Aorta (tissue), 5 donors: Measurements from ENCODE around the gene WDHD1. TPM values are rescaled to one million over a fixed set of nuclear protein-coding genes. Genes with fewer than 3 reads are reported as not detected.
"Not testable (repeated sequence)": the region's sequence is repeated elsewhere in the genome, so short reads cannot be mapped to it uniquely, and the experiment has no call there.

ENCODE experiments used
- ATAC-seq: fragments of 200-7000 bp; cut with Tn5 transposase; one replicate; pipeline ENCODE4 v1.9.1; 2022; ENCODE audit warnings: moderate library complexity; ENCODE audit not compliant: low FRiP score
- DNase-seq, 2 donors: peaks; one replicate each; pipeline ENCODE4 v3.0.0-alpha.2; 2020
- H3K27ac ChIP-seq, 2 donors: one replicate each; pipeline ENCODE4 v1.5.1; 2013; ENCODE audit warnings: low read length in 2 of 2, mild to moderate bottlenecking in 2 of 2, moderate library complexity in 2 of 2, control low read depth in 1 of 2, inconsistent platforms in 1 of 2, low read depth in 1 of 2
- H3K27me3 ChIP-seq, 2 donors: one replicate each; pipeline ENCODE4 v1.6.1; 2013; ENCODE audit warnings: control low read depth in 1 of 2, low read length in 1 of 2, mild to moderate bottlenecking in 1 of 2, moderate library complexity in 1 of 2; ENCODE audit not compliant: insufficient read depth in 2 of 2, control insufficient read depth in 1 of 2
- H3K36me3 ChIP-seq, 2 donors: one replicate each; pipeline ENCODE4 v1.6.1; 2013; ENCODE audit warnings: control low read depth in 1 of 2, low read length in 1 of 2, mild to moderate bottlenecking in 1 of 2; ENCODE audit not compliant: insufficient read depth in 2 of 2, control insufficient read depth in 1 of 2
- H3K4me1 ChIP-seq, 2 donors: one replicate each; pipeline ENCODE4 v1.6.1; 2013; ENCODE audit warnings: low read length in 2 of 2, control low read depth in 1 of 2, mild to moderate bottlenecking in 1 of 2, moderate library complexity in 1 of 2; ENCODE audit not compliant: insufficient read depth in 2 of 2, control insufficient read depth in 1 of 2
- H3K4me3 ChIP-seq, 2 donors: one replicate each; pipeline ENCODE4 v1.5.1; 2013; ENCODE audit warnings: low read length in 2 of 2, control low read depth in 1 of 2, mild to moderate bottlenecking in 1 of 2
- H3K9me3 ChIP-seq: one replicate; pipeline ENCODE4 v1.6.1; 2013; ENCODE audit warnings: mild to moderate bottlenecking, low read length; ENCODE audit not compliant: control insufficient read depth
- WGBS, 2 donors: extraction: QIAGEN DNeasy Blood & Tissue Kit; methylation state at CpG; one replicate each; pipeline ENCODE4 v1.1.7; 2013; 5-methylcytosine and 5-hydroxymethylcytosine counted together
- intact Hi-C, 2 donors: fragments of 100-400 bp; cut with DNase I; formaldehyde crosslinking; loops; one replicate each; pipeline versions ENCODE4 v1.14.2 to v1.15.0; 2022
- polyA plus RNA-seq, 2 donors: library from polyadenylated mRNA; stranded (reverse); fragments of 200-250 nt; gene quantifications; one replicate each; pipeline ENCODE4 v1.2.3, GENCODE V29; 2013
- total RNA-seq, 2 donors: library from RNA; stranded (reverse); fragmentation: NEBNext Ultra II Directional; extraction: Animal tissue kit (Norgen Biotek cat#: 25700); gene quantifications; one replicate each; pipeline ENCODE4 v1.2.1, GENCODE V29; 2021
- donor health status: healthy with polysubstance abuse.
- donor health status: Bipolar disorder and iron deficiency.
- donor health status: DM: no; HTN: no; CAD: no.
- donor health status: DM: no; HTN: no; CAD: no.
- donor health status: DM: yes; HTN: yes; CAD: no.

The WDHD1 gene
- total and polyA plus RNA-seq, 4 donors, result 0.25 to 2.6 (median 1.3) TPM

- 82 to 93% methylated on average over 1 of the region's 1 CpG for WGBS, 2 donors
- Histone ChIP-seq H3K9me3 (no peaks in the 10 kb centered on the region), H3K4me1 (no peaks in the 10 kb centered on the region), H3K27ac (no peak overlapping the region), H3K4me3 (no peak overlapping the region), H3K36me3 (no peaks in the 10 kb centered on the region), H3K27me3 (no peaks in the 10 kb centered on the region)
- ATAC-seq (no peak), DNase-seq (no peak)
- intact Hi-C loops, result no loop called here
Observed at GRCh38 chr14:54933006-54933405, 93.9 kb downstream of the WDHD1 start.

GRCh38 chr14:54931598-54932340 is 95.1 kb downstream of the WDHD1 start:
- intact Hi-C loops, result no loop called here
- ATAC-seq (no peak), DNase-seq (no peak)
- WGBS, 2 donors, result 96 to 97% methylated on average over 3 of the region's 3 CpGs
- H3K4me3 ChIP-seq, result no peak overlapping the region
- no peaks in the 10 kb centered on the region for H3K4me1 ChIP-seq
- H3K27ac ChIP-seq, result no peak overlapping the region
- H3K27me3 ChIP-seq, result no peaks in the 10 kb centered on the region
- H3K9me3 ChIP-seq, result no peaks in the 10 kb centered on the region
- H3K36me3 ChIP-seq, result no peaks in the 10 kb centered on the region

GRCh38 chr14:54931101-54931500 is 95.8 kb downstream of the WDHD1 start:
- DNase-seq (no peak), ATAC-seq (no peak)
- Histone ChIP-seq H3K9me3 (no peaks in the 10 kb centered on the region), H3K27me3 (no peaks in the 10 kb centered on the region), H3K27ac (no peak overlapping the region), H3K4me1 (no peaks in the 10 kb centered on the region), H3K36me3 (no peaks in the 10 kb centered on the region), H3K4me3 (no peak overlapping the region)
- intact Hi-C loops, result no loop called here
- WGBS, 2 donors, result 93 to 97% methylated on average over 1 of the region's 1 CpG

- DNase-seq (no peak), ATAC-seq (no peak)
- Histone ChIP-seq H3K27me3 (no peaks in the 10 kb centered on the region), H3K36me3 (no peaks in the 10 kb centered on the region), H3K9me3 (no peaks in the 10 kb centered on the region), H3K4me1 (no peaks in the 10 kb centered on the region), H3K4me3 (no peak overlapping the region), H3K27ac (no peak overlapping the region)
- intact Hi-C loops, result no loop called here
Observed at GRCh38 chr14:54929556-54929955, 97.3 kb downstream of the WDHD1 start.

- no peak for ATAC-seq
- intact Hi-C loops, result no loop called here
- Histone ChIP-seq H3K27ac (no peak overlapping the region), H3K9me3 (no peaks in the 10 kb centered on the region), H3K4me3 (no peak overlapping the region), H3K36me3 (no peaks in the 10 kb centered on the region), H3K4me1 (no peaks in the 10 kb centered on the region), H3K27me3 (no peaks in the 10 kb centered on the region)
- no peak for DNase-seq
Observed at GRCh38 chr14:54928216-54928615, 98.7 kb downstream of the WDHD1 start.

- no peak overlapping the region for H3K4me3 ChIP-seq
- H3K4me1 ChIP-seq, result no peaks in the 10 kb centered on the region
- DNase-seq (no peak), ATAC-seq (no peak)
- WGBS, 2 donors, result 87 to 100% methylated on average over 1 of the region's 1 CpG
- H3K27ac ChIP-seq, result no peak overlapping the region
- H3K9me3 ChIP-seq, result no peaks in the 10 kb centered on the region
- intact Hi-C loops, result no loop called here
- no peaks in the 10 kb centered on the region for H3K36me3 ChIP-seq
- no peaks in the 10 kb centered on the region for H3K27me3 ChIP-seq
Observed at GRCh38 chr14:54927551-54927950, 99.3 kb downstream of the WDHD1 start.

- ATAC-seq, H3K4me1 ChIP-seq, H3K27me3 ChIP-seq, DNase-seq, H3K9me3 ChIP-seq, H3K4me3 ChIP-seq, intact Hi-C loops, H3K36me3 ChIP-seq, H3K27ac ChIP-seq: not testable (repeated sequence)
- 92 to 93% methylated on average over 5 of the region's 5 CpGs for WGBS, 2 donors
Observed at GRCh38 chr14:54926570-54926969, 100.3 kb downstream of the WDHD1 start.

- Histone ChIP-seq H3K4me3 (no peak overlapping the region), H3K27ac (no peak overlapping the region), H3K4me1 (no peaks in the 10 kb centered on the region), H3K27me3 (no peaks in the 10 kb centered on the region), H3K36me3 (no peaks in the 10 kb centered on the region), H3K9me3 (no peaks in the 10 kb centered on the region)
- WGBS, 2 donors, result 49 to 51% methylated on average over 3 of the region's 3 CpGs
- intact Hi-C loops, result no loop called here
- no peak for DNase-seq
- no peak for ATAC-seq
Observed at GRCh38 chr14:54922598-54922997, 104.3 kb downstream of the WDHD1 start.

GRCh38 chr14:54920052-54920451 is 106.8 kb downstream of the WDHD1 start:
- intact Hi-C loops, result no loop called here
- 75 to 86% methylated on average over 1 of the region's 1 CpG for WGBS, 2 donors
- Histone ChIP-seq H3K27ac (no peak overlapping the region), H3K36me3 (no peaks in the 10 kb centered on the region), H3K4me1 (no peaks in the 10 kb centered on the region), H3K4me3 (no peak overlapping the region), H3K27me3 (no peaks in the 10 kb centered on the region), H3K9me3 (no peaks in the 10 kb centered on the region)
- DNase-seq, result no peak
- ATAC-seq, result no peak
